ENCODE results near the gene DUSP7.

Gene DUSP7

DNA sequence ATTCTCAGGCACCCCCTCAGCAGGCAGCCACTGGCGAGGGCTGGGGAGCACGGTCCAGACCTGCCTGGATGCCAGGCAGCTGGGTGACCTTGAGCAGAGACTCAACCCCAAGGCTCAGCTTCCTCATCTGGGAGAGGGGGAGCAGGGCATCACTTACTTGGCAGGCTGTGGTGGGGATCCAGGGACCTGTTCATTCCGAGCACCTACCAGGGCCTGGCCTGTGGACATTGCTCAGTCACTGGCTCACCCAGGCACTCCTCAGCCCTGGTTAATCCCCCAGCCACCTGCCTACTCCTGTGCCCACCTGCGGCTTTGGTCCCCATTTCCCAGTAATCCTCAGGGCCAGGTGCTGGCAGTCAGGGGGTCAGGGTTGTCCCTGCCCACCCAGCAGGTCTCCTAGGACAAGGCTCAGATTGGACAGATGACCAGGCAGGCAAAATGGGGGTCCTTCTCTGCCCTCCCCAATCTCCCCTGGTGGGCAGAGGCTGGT lies 51.4 kb downstream of the DUSP7 start:
- no peak for FAIRE-seq

- FAIRE-seq = no peak
Measured at GRCh38 chr3:52004163-52004787, 52.1 kb downstream of the DUSP7 start.

DNA sequence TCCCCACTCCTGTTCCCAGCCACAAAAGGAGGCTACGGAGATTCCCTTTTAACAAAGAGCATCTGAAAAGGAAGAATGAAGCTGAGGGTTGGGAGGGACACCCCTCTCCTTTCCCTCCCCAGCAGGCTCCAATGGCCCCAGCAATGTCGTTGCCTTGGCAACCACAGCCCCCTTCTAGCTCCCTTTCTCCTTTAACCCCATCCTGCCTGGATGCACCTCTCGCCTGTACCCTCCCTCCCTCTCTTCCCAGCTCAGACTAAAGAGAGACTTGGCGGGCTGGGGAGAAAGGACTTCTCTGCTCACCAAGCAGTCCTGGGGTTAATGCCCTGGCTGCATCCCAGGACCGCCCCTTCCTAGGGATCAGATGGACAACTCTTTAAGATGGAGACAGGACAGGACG lies 53.6 kb downstream of the DUSP7 start:
- FAIRE-seq = no peak

DNA sequence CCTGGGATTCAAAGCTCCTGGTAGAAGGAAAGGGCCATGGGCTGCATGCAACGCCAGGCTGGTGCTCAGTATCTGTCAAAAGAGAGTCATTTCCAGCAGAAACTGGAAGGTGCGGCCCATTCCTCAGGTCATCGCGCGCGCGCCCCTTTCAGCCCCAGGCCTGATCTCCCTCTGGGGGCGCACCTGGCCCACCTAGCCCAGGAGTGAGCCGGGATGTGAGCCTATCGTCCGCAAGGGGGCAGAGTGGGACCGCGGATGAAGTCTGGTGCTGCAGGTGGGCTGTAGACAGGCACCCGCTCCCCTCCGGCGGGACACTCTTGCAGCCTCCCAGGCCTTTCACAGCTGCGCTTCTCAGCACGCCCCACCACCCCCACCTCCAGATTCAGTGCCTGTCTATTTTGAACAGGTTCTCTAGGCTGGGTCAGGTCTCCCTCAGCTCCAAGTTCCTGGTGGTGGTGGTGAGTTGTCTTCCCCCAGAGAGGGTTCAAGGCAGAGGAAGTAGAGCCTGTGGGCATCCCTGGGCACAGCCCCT lies 54.9 kb downstream of the DUSP7 start:
- no peak for FAIRE-seq

DNA sequence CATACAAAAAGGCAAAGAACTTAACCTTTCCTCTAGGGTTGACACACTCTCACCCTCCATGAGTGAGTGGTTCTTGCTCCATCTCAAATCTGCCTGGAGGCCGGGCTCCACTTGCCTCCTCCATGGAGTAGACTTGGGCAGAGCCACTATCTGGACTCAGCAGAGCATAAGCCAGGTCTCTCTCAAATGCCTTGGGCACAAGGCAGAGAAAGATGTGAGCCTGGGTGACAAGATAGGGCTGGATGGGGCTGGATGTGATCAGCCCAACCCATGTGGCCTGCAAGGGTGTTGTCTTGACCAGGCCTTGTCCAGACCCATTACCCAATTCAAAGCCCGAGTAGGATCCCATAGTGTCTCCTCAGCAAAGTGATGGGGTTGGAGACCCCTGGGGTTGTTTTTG lies 56.5 kb downstream of the DUSP7 start:
- no peak for FAIRE-seq

Measured in colon (tissue), 2 donors.